Gastroesophageal sphincter (tissue), 3 donors: ENCODE measurements around the gene EHD3.

Experiments
- CTCF ChIP-seq, 4 experiments: fragments of 200-600 bp in 2 of 4; fragments of 450-650 bp in 2 of 4; sonication (generic) in 1 of 4; IDR thresholded peaks; one replicate each; pipeline ENCODE4 v1.5.1; 2017 to 2019; ENCODE audit warnings: antibody characterized with exemption in 4 of 4, mild to moderate bottlenecking in 2 of 4, moderate library complexity in 2 of 4
- POLR2A ChIP-seq, 2 donors: fragments of 450-650 bp; IDR thresholded peaks; one replicate each; pipeline ENCODE4 v1.6.1; 2017; ENCODE audit warnings: antibody characterized with exemption in 2 of 2, mild to moderate bottlenecking in 2 of 2, moderate library complexity in 1 of 2

DNA sequence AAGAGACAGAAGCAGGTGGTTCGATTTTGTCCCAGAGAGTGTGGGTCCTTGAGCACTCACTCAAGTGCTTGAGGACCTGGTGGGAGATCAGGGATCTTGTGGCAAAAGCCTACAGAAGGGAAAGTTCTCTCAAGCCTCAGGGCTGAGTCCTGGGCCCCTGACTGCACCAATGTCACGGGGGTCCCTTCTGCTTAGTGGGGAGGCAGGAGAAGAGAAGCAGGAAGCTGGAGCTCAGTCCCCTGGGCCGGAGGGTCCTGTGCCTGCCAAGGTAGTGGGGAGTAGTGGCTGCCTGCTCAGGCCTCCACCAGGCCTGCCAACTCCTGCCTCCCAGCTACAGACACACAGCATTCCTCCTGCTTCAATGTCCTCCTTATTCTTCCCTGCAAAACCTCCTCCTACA is 28.3 kb upstream of the EHD3 start:
- TF ChIP-seq POLR2A (IDR thresholded peaks at IDR 0.05) (no peak), CTCF (IDR thresholded peaks at IDR 0.05) (no peak)
